Ovary (tissue), 3 donors: Measurements from ENCODE around the gene FARS2.

ENCODE experiments used
- CTCF ChIP-seq, 3 donors: fragments of 450-650 bp in 2 of 3; fragments of 200-600 bp in 1 of 3; IDR thresholded peaks; one replicate each; pipeline versions ENCODE4 v1.5.1 to v1.8.0; 2016 to 2022; ENCODE audit warnings: antibody characterized with exemption in 3 of 3, mild to moderate bottlenecking in 1 of 3
- EP300 ChIP-seq: sonication (generic); formaldehyde crosslinking; IDR thresholded peaks from one replicate; pipeline ENCODE4 v1.6.1; 2017; ENCODE audit warnings: antibody characterized with exemption
- POLR2A ChIP-seq: fragments of 450-650 bp; IDR thresholded peaks from one replicate; pipeline ENCODE4 v1.6.1; 2017; ENCODE audit warnings: antibody characterized with exemption, mild to moderate bottlenecking, moderate library complexity
- donor health status: DM: no; HTN: no; CAD: no.

DNA sequence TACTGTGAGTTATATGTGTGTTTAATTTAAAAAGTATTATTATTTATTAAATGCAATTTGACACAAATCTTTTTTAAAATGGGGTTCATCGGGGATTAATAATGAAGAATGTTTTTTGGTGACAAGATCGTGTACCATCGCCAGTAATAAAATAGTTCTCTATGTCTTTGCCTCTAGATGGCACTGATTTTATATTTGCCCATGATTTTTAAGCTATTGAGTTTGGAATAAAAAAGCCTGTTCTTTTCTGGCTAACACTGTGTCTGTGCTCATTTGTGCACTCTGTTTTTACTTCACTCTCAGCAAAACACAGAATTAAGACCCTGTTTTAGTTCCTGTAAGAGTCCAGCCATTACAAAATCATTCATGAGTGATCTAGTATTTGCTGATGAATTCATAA is 127.0 kb downstream of the FARS2 start:
- TF ChIP-seq POLR2A (no peak), CTCF (IDR thresholded peaks at IDR 0.05) (no peak), EP300 (no peak)
